ENCODE measurements around the gene HTR2A.

Gene HTR2A

GRCh38 chr13:46796129-46796514, 100.7 kb downstream of the HTR2A start:
- Histone ChIP-seq H3K27ac (ENCODE audit: low read depth, low read length) (no peak overlapping the region; the same call in 1 of the 2 replicates), H3K27me3 (ENCODE audit: insufficient read depth, low read length) (no peaks in the 10 kb centered on the region), H2AFZ (ENCODE audit: low read length, unreplicated experiment) (peak overlapping the region; percentile 95), H3K79me2 (ENCODE audit: control insufficient read depth, insufficient read depth, low read length, unreplicated experiment) (peaks cover 40% of the 10 kb centered on the region), H3K4me1 (ENCODE audit: control insufficient read depth, insufficient read depth, low read length, unreplicated experiment) (peaks cover 35% of the 10 kb centered on the region), H3K36me3 (ENCODE audit: insufficient read depth, low read length) (peaks cover 3% of the 10 kb centered on the region; the same call in 1 of the 2 replicates), H3K4me3 (ENCODE audit: low read depth, low read length) (peak overlapping the region; percentile 93)

- Histone ChIP-seq H3K27me3 (ENCODE audit: insufficient read depth, low read length) (no peaks in the 10 kb centered on the region), H2AFZ (ENCODE audit: low read length, unreplicated experiment) (no peak overlapping the region), H3K79me2 (ENCODE audit: control insufficient read depth, insufficient read depth, low read length, unreplicated experiment) (peaks cover 40% of the 10 kb centered on the region), H3K4me1 (ENCODE audit: control insufficient read depth, insufficient read depth, low read length, unreplicated experiment) (peaks cover 35% of the 10 kb centered on the region), H3K27ac (ENCODE audit: low read depth, low read length) (no peak overlapping the region), H3K4me3 (ENCODE audit: low read depth, low read length) (peak overlapping the region; percentile 93), H3K36me3 (ENCODE audit: insufficient read depth, low read length) (peaks cover 11% of the 10 kb centered on the region; the same call in 1 of the 2 replicates)
These were observed 101.5 kb downstream of the HTR2A start for GRCh38 chr13:46795321-46795720.

GRCh38 chr13:46783504-46783903, 113.3 kb downstream of the HTR2A start:
- H3K79me2 ChIP-seq (ENCODE audit: control insufficient read depth, insufficient read depth, low read length, unreplicated experiment): no peaks in the 10 kb centered on the region
- no peaks in the 10 kb centered on the region for H3K27me3 ChIP-seq (ENCODE audit: insufficient read depth, low read length)
- H3K4me3 ChIP-seq (ENCODE audit: low read depth, low read length): no peak overlapping the region
- H3K4me1 ChIP-seq (ENCODE audit: control insufficient read depth, insufficient read depth, low read length, unreplicated experiment): peaks cover 11% of the 10 kb centered on the region
- H3K36me3 ChIP-seq (ENCODE audit: insufficient read depth, low read length): peaks cover 45% of the 10 kb centered on the region
- H3K27ac ChIP-seq (ENCODE audit: low read depth, low read length): no peak overlapping the region
- no peak overlapping the region for H2AFZ ChIP-seq (ENCODE audit: low read length, unreplicated experiment)

GRCh38 chr13:46782691-46783090, 114.2 kb downstream of the HTR2A start:
- peaks cover 11% of the 10 kb centered on the region for H3K4me1 ChIP-seq (ENCODE audit: control insufficient read depth, insufficient read depth, low read length, unreplicated experiment)
- H3K27me3 ChIP-seq (ENCODE audit: insufficient read depth, low read length): no peaks in the 10 kb centered on the region
- no peak overlapping the region for H3K4me3 ChIP-seq (ENCODE audit: low read depth, low read length)
- H3K27ac ChIP-seq (ENCODE audit: low read depth, low read length): no peak overlapping the region
- H3K79me2 ChIP-seq (ENCODE audit: control insufficient read depth, insufficient read depth, low read length, unreplicated experiment): no peaks in the 10 kb centered on the region
- no peak overlapping the region for H2AFZ ChIP-seq (ENCODE audit: low read length, unreplicated experiment)
- peaks cover 50% of the 10 kb centered on the region for H3K36me3 ChIP-seq (ENCODE audit: insufficient read depth, low read length)

GRCh38 chr13:46782066-46782465, 114.8 kb downstream of the HTR2A start:
- Histone ChIP-seq H2AFZ (ENCODE audit: low read length, unreplicated experiment) (no peak overlapping the region), H3K4me3 (ENCODE audit: low read depth, low read length) (no peak overlapping the region), H3K27ac (ENCODE audit: low read depth, low read length) (no peak overlapping the region), H3K36me3 (ENCODE audit: insufficient read depth, low read length) (peaks cover 55% of the 10 kb centered on the region), H3K27me3 (ENCODE audit: insufficient read depth, low read length) (no peaks in the 10 kb centered on the region), H3K4me1 (ENCODE audit: control insufficient read depth, insufficient read depth, low read length, unreplicated experiment) (peaks cover 11% of the 10 kb centered on the region), H3K79me2 (ENCODE audit: control insufficient read depth, insufficient read depth, low read length, unreplicated experiment) (no peaks in the 10 kb centered on the region)

Measured in ACC112 (cell line).